ENCODE results near the gene PARD3B. TPM values are rescaled to one million over a fixed set of nuclear protein-coding genes. Genes with fewer than 3 reads are reported as not detected.

Gene PARD3B
- total and polyA plus RNA-seq, 12 donors, result 0.46 to 12.4 (median 8.3) TPM

- 84 to 85% methylated on average over 5 of the region's 5 CpGs for WGBS, 2 donors
- no peaks in the 10 kb centered on the region for H3K27me3 ChIP-seq
- H3K4me1 ChIP-seq, result peaks cover 0 to 8% (median 0%) of the 10 kb centered on the region in 9 donors
- H3K9me3 ChIP-seq, result no peaks in the 10 kb centered on the region
- H3K27ac ChIP-seq, result no peak overlapping the region
- no peaks in the 10 kb centered on the region for H3K36me3 ChIP-seq
- ATAC-seq, result no peak
- DNase-seq, result no peak
- TF ChIP-seq CTCF (IDR thresholded peaks at IDR 0.05), result no peak
- intact Hi-C loops (cut with DNase I), result no loop called here
- no peak overlapping the region for H3K4me3 ChIP-seq
These were observed 496.3 kb downstream of the PARD3B start for GRCh38 chr2:205041472-205042130.

- ATAC-seq (no peak), DNase-seq (no peak)
- intact Hi-C loops (cut with DNase I), result no loop called here
- peaks cover 0 to 9% (median 0%) of the 10 kb centered on the region in 9 donors for H3K4me1 ChIP-seq
- no peaks in the 10 kb centered on the region for H3K27me3 ChIP-seq
- H3K4me3 ChIP-seq, result no peak overlapping the region
- H3K9me3 ChIP-seq, result no peaks in the 10 kb centered on the region
- TF ChIP-seq CTCF (IDR thresholded peaks at IDR 0.05), result no peak
- H3K27ac ChIP-seq, result no peak overlapping the region
- peaks cover 0 to 10% (median 0%) of the 10 kb centered on the region in 9 donors for H3K36me3 ChIP-seq
These were observed 498.0 kb downstream of the PARD3B start for GRCh38 chr2:205043285-205043684.

GRCh38 chr2:205045706-205046105 is 500.4 kb downstream of the PARD3B start:
- Histone ChIP-seq H3K9me3 (peaks cover 0 to 10% (median 0%) of the 10 kb centered on the region in 11 donors), H3K36me3 (peaks cover 0 to 12% (median 0%) of the 10 kb centered on the region in 9 donors), H3K4me3 (no peak overlapping the region), H3K27ac (no peak overlapping the region), H3K4me1 (peaks cover 0 to 9% (median 0%) of the 10 kb centered on the region in 9 donors), H3K27me3 (no peaks in the 10 kb centered on the region)
- ATAC-seq, result no peak
- DNase-seq, result no peak
- WGBS, 2 donors, result 91 to 95% methylated on average over 2 of the region's 2 CpGs
- intact Hi-C loops (cut with DNase I), result no loop called here
- no peak for TF ChIP-seq CTCF (IDR thresholded peaks at IDR 0.05)

- Histone ChIP-seq H3K27ac (no peak overlapping the region), H3K36me3 (peaks cover 0 to 12% (median 0%) of the 10 kb centered on the region in 9 donors), H3K4me1 (peaks cover 0 to 9% (median 0%) of the 10 kb centered on the region in 9 donors), H3K9me3 (peaks cover 0 to 10% (median 0%) of the 10 kb centered on the region in 11 donors), H3K4me3 (no peak overlapping the region), H3K27me3 (no peaks in the 10 kb centered on the region)
- DNase-seq (no peak), ATAC-seq (no peak)
- intact Hi-C loops (cut with DNase I), result no loop called here
- WGBS, 2 donors, result 98 to 100% methylated on average over 1 of the region's 1 CpG
- no peak for TF ChIP-seq CTCF (IDR thresholded peaks at IDR 0.05)
These were observed 502.1 kb downstream of the PARD3B start for GRCh38 chr2:205047273-205047839.

Data from heart right ventricle (tissue), 16 donors.